GM12892 (cell line): Measurements from ENCODE around the gene BEST2.
"Not testable (repeated sequence)": the region's sequence is repeated elsewhere in the genome, so short reads cannot be mapped to it uniquely, and the experiment has no call there.

Experiments
- POLR2A ChIP-seq: IDR thresholded peaks from 2 replicates; pipeline ENCODE4 v1.6.1; 2011; ENCODE audit warnings: low read depth, low read length, control low read depth
- POLR2AphosphoS5 ChIP-seq: IDR thresholded peaks from 2 replicates; pipeline ENCODE4 v1.6.1; 2011; ENCODE audit warnings: low read depth, low read length, control low read depth

DNA sequence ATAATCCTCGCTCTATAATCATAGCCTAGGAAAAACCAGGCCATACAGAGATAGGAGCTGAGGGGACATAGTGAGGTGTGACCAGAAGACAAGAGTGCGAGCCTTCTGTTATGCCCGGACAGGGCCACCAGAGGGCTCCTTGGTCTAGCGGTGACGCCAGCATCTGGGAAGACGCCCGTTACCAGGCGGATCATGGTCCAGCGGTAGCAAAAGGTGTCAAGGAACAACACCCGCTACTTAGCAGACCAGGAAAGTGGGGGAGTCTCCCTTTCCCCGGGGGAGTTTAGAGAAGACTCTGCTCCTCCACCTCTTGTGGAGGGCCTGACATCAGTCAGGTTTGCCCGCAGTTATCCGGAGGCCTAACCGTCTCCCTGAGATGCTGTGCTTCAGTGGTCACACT is 39.5 kb upstream of the BEST2 start:
- TF ChIP-seq POLR2A, POLR2AphosphoS5: not testable (repeated sequence)
